GM23338 (cell line): Measurements from ENCODE around the gene MTA1. TPM values are rescaled to one million over a fixed set of nuclear protein-coding genes. Genes with fewer than 3 reads are reported as not detected.

Experiments used
- CREB1 ChIP-seq: fragments of 250-450 bp; sonication (Bioruptor Pico); IDR thresholded peaks from 2 replicates; pipeline ENCODE4 v1.5.0; 2020; ENCODE audit warnings: low read depth, mild to moderate bottlenecking, moderate library complexity
- CTCF ChIP-seq, 2 experiments: fragments of 200-600 bp in 1 of 2; sonication (generic) in 1 of 2; conservative IDR thresholded peaks; 2 replicates each; pipeline versions ENCODE4 v1.5.1 to v1.6.1; 2016 to 2017; ENCODE audit warnings: antibody characterized with exemption in 2 of 2, low read depth in 2 of 2, mild to moderate bottlenecking in 2 of 2, moderate library complexity in 1 of 2
- EZH2 ChIP-seq: fragments of 200-600 bp; sonication (generic); IDR thresholded peaks from one replicate; pipeline ENCODE4 v1.8.0; 2017; ENCODE audit warnings: antibody characterized with exemption, mild to moderate bottlenecking, low read depth; ENCODE audit not compliant: unreplicated experiment
- EZH2phosphoT487 ChIP-seq: fragments of 200-600 bp; sonication (generic); IDR thresholded peaks from one replicate; pipeline ENCODE4 v1.8.1; 2018; ENCODE audit warnings: antibody characterized with exemption; ENCODE audit not compliant: unreplicated experiment
- JUNB ChIP-seq: IDR thresholded peaks from one replicate; pipeline ENCODE4 v1.6.1; 2016; ENCODE audit warnings: antibody characterized with exemption; ENCODE audit not compliant: unreplicated experiment
- STAT1 ChIP-seq: IDR thresholded peaks from one replicate; pipeline ENCODE4 v1.6.1; 2016; ENCODE audit warnings: antibody characterized with exemption; ENCODE audit not compliant: unreplicated experiment
- ZNF114 ChIP-seq: fragments of 250-450 bp; sonication (Bioruptor Pico); IDR thresholded peaks from 2 replicates; pipeline ENCODE4 v1.5.0; 2020; ENCODE audit warnings: mild to moderate bottlenecking, moderate library complexity
- ZNF331 ChIP-seq: fragments of 250-450 bp; sonication (Bioruptor Pico); IDR thresholded peaks from 2 replicates; pipeline ENCODE4 v1.5.0; 2020; ENCODE audit warnings: low read depth, mild to moderate bottlenecking, moderate library complexity
- polyA plus RNA-seq: library from polyadenylated mRNA; unstranded; fragments of >200 nt; fragmentation: Nextera tagmentation; extraction: Ambion mirVana; gene quantifications from 2 replicates; pipeline ENCODE4 v1.2.1, GENCODE V29; 2016
- total RNA-seq: library from RNA; depleted of rRNA; stranded (reverse); fragments of >200 nt; shearing (Covaris generic); gene quantifications from 2 replicates; pipeline ENCODE4 v1.2.3, GENCODE V29; 2014
- TF ChIP-seq, protein P1 (sequence below): fragments of 250-450 bp; sonication (Bioruptor Pico); IDR thresholded peaks from 2 replicates; pipeline ENCODE4 v1.5.0; 2020; ENCODE audit warnings: mild to moderate bottlenecking, moderate library complexity

The MTA1 gene
- total and polyA plus RNA-seq, 2 experiments from 2014 or later: 53.3 to 126 TPM

DNA sequence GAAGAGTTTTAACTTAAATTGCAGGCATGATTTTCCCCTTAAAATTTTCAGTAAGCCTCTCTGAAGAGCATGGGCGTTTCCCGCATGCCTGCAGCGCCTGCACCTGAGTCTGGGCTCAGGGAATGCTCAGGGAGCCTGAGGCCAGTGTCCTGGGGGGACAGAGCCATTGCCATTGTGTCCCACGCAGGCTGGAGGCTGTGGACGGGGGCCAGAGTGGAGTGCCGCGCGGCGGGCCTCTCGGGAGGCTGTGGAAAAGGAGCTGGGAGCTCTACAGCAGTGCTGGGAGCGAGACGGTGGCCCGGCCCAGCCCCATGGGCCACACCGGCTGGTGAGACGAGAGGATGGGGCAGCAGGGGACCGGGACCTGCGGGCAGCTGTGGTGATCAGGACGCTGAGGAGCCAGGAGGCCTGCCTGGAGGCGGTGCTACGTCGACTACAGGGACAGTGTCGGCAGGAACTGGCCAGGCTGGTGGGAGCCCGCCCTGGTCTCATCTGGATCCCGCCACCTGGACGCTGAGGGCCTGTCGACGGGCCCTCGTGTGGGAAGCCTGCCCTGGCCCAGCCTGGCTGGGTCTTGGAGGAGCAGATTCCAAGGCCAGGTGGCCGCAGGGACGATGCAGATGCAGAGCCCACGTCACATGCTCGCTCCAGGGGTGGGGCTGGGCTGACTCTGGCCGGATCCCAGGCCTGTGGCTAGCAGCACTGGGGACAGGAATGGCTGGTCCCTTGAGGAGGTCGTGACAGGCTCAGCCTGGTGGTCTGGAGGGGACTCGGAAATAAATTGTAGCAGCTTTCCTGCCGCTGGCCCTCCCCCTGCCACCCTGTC lies 79.0 kb downstream of the MTA1 start (continued):
- TF ChIP-seq, protein P1, sequence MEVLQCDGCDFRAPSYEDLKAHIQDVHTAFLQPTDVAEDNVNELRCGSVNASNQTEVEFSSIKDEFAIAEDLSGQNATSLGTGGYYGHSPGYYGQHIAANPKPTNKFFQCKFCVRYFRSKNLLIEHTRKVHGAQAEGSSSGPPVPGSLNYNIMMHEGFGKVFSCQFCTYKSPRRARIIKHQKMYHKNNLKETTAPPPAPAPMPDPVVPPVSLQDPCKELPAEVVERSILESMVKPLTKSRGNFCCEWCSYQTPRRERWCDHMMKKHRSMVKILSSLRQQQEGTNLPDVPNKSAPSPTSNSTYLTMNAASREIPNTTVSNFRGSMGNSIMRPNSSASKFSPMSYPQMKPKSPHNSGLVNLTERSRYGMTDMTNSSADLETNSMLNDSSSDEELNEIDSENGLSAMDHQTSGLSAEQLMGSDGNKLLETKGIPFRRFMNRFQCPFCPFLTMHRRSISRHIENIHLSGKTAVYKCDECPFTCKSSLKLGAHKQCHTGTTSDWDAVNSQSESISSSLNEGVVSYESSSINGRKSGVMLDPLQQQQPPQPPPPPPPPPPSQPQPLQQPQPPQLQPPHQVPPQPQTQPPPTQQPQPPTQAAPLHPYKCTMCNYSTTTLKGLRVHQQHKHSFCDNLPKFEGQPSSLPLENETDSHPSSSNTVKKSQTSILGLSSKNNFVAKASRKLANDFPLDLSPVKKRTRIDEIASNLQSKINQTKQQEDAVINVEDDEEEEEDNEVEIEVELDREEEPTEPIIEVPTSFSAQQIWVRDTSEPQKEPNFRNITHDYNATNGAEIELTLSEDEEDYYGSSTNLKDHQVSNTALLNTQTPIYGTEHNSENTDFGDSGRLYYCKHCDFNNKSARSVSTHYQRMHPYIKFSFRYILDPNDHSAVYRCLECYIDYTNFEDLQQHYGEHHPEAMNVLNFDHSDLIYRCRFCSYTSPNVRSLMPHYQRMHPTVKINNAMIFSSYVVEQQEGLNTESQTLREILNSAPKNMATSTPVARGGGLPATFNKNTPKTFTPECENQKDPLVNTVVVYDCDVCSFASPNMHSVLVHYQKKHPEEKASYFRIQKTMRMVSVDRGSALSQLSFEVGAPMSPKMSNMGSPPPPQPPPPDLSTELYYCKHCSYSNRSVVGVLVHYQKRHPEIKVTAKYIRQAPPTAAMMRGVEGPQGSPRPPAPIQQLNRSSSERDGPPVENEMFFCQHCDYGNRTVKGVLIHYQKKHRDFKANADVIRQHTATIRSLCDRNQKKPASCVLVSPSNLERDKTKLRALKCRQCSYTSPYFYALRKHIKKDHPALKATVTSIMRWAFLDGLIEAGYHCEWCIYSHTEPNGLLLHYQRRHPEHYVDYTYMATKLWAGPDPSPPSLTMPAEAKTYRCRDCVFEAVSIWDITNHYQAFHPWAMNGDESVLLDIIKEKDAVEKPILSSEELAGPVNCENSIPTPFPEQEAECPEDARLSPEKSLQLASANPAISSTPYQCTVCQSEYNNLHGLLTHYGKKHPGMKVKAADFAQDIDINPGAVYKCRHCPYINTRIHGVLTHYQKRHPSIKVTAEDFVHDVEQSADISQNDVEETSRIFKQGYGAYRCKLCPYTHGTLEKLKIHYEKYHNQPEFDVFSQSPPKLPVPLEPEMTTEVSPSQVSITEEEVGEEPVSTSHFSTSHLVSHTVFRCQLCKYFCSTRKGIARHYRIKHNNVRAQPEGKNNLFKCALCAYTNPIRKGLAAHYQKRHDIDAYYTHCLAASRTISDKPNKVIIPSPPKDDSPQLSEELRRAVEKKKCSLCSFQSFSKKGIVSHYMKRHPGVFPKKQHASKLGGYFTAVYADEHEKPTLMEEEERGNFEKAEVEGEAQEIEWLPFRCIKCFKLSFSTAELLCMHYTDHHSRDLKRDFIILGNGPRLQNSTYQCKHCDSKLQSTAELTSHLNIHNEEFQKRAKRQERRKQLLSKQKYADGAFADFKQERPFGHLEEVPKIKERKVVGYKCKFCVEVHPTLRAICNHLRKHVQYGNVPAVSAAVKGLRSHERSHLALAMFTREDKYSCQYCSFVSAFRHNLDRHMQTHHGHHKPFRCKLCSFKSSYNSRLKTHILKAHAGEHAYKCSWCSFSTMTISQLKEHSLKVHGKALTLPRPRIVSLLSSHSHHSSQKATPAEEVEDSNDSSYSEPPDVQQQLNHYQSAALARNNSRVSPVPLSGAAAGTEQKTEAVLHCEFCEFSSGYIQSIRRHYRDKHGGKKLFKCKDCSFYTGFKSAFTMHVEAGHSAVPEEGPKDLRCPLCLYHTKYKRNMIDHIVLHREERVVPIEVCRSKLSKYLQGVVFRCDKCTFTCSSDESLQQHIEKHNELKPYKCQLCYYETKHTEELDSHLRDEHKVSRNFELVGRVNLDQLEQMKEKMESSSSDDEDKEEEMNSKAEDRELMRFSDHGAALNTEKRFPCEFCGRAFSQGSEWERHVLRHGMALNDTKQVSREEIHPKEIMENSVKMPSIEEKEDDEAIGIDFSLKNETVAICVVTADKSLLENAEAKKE (CRISPR knock-in tag): no peak
- TF ChIP-seq CREB1 (CRISPR knock-in tag): no peak
- TF ChIP-seq EZH2phosphoT487: no peak
- TF ChIP-seq ZNF114 (CRISPR knock-in tag): no peak
- TF ChIP-seq STAT1: no peak
- no peak for TF ChIP-seq EZH2
- TF ChIP-seq CTCF (conservative IDR thresholded peaks at IDR 0.05; ENCODE audit: low read depth in 2 of 2): no peak
- no peak for TF ChIP-seq ZNF331
- no peak for TF ChIP-seq JUNB
